IMR-90 (cell line): Measurements from ENCODE around the gene ACBD3.

Experiments
- CTCF ChIP-seq: conservative IDR thresholded peaks from 2 replicates; pipeline ENCODE4 v1.5.1; 2012; ENCODE audit warnings: mild to moderate bottlenecking, low read depth, low read length, improper control_type of control experiment
- USF2 ChIP-seq: fragments of 150-350 bp; IDR thresholded peaks from 2 replicates; pipeline ENCODE4 v1.6.1; 2017; ENCODE audit warnings: mild to moderate bottlenecking, antibody characterized with exemption, low read length, low read depth

GRCh38 chr1:226210571-226211176 is 24.1 kb upstream of the ACBD3 start:
- TF ChIP-seq CTCF, result no peak
- TF ChIP-seq USF2, result no peak
